Uterus (tissue), 2 donors: Measurements from ENCODE around the gene E2F4.

Source experiments
- CTCF ChIP-seq, 4 experiments: fragments of 200-600 bp in 2 of 4; fragments of 450-650 bp in 2 of 4; sonication (generic) in 2 of 4; IDR thresholded peaks; one replicate each; pipeline ENCODE4 v1.5.1; 2016 to 2019; ENCODE audit warnings: antibody characterized with exemption in 4 of 4, mild to moderate bottlenecking in 2 of 4, moderate library complexity in 1 of 4
- POLR2A ChIP-seq, 2 donors: fragments of 450-650 bp; IDR thresholded peaks; one replicate each; pipeline ENCODE4 v1.6.1; 2016; ENCODE audit warnings: antibody characterized with exemption in 2 of 2, mild to moderate bottlenecking in 1 of 2, moderate library complexity in 1 of 2

DNA sequence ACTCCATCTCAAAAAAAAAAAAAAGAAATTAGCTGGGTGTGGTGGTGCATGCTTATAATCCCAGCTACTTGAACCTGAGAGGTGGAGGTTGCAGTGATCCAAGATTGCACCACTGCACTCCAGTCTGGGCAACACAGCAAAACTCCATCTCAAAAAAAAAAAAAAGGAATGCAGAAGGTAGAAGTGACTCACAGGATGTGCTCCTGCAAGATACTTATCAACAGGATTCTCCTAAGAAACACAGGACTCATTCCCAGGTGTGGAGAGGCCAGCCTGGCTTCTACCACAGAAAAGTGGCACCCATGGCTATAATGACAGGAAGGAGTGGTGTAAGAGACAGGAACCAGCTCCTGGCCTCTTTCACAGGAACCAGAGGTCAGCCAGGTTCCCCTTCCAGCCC lies 20.8 kb downstream of the E2F4 start:
- TF ChIP-seq CTCF (IDR thresholded peaks at IDR 0.05) (no peak), POLR2A (IDR thresholded peaks at IDR 0.05) (no peak)
